OCI-LY1 (cell line): ENCODE data around the gene YIPF7.

ENCODE experiments used
- EZH2 ChIP-seq: fragments of 200-600 bp; sonication (generic), shearing (Covaris generic); IDR thresholded peaks from 2 replicates; pipeline ENCODE4 v1.8.0; 2017; ENCODE audit warnings: borderline replicate concordance, mixed run types, mild to moderate bottlenecking, antibody characterized with exemption, low read length, moderate library complexity, mixed read lengths
- TF ChIP-seq, protein P1 (sequence below): fragments of 200-600 bp; sonication (generic), shearing (Covaris generic); IDR thresholded peaks from 2 replicates; pipeline ENCODE4 v1.5.1; 2017; ENCODE audit warnings: mild to moderate bottlenecking, antibody characterized with exemption, low read length, moderate library complexity, mixed read lengths

DNA sequence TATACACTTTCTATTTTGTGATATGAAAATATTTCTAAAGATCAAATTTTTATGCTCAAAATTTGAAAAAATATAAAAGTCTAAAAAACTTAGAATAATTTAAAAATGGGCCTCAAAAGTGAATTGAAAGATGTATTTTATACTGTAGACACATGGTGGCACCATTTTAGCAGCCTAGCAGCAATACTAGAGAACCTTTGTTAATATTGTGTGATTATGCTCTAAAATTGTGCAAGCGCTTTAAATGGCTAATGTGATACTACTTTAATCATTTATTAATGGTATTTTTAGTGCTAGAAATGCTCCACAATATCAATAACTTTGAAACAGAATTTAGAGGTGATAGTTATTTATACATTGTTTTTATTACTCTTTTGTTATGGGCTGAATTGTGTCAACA is 23.0 kb upstream of the YIPF7 start:
- TF ChIP-seq, protein P1, sequence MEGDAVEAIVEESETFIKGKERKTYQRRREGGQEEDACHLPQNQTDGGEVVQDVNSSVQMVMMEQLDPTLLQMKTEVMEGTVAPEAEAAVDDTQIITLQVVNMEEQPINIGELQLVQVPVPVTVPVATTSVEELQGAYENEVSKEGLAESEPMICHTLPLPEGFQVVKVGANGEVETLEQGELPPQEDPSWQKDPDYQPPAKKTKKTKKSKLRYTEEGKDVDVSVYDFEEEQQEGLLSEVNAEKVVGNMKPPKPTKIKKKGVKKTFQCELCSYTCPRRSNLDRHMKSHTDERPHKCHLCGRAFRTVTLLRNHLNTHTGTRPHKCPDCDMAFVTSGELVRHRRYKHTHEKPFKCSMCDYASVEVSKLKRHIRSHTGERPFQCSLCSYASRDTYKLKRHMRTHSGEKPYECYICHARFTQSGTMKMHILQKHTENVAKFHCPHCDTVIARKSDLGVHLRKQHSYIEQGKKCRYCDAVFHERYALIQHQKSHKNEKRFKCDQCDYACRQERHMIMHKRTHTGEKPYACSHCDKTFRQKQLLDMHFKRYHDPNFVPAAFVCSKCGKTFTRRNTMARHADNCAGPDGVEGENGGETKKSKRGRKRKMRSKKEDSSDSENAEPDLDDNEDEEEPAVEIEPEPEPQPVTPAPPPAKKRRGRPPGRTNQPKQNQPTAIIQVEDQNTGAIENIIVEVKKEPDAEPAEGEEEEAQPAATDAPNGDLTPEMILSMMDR, result peak; percentile 31; the same call in 1 of the 2 replicates
- TF ChIP-seq EZH2, result no peak
